MG63 (cell line): Measurements from ENCODE around the gene RGS16. TPM values are rescaled to one million over a fixed set of nuclear protein-coding genes. Genes with fewer than 3 reads are reported as not detected.

ENCODE experiments used
- DNase-seq: peaks from one replicate; pipeline ENCODE4 v3.0.0-alpha.2; 2020
- H3K27me3 ChIP-seq: fragments of 250-450 bp; sonication (Bioruptor Pico); 2 replicates; pipeline ENCODE4 v1.5.1; 2020; ENCODE audit warnings: mild to moderate bottlenecking, moderate library complexity
- H3K36me3 ChIP-seq: fragments of 250-450 bp; sonication (Bioruptor Pico); 2 replicates; pipeline ENCODE4 v1.5.1; 2020; ENCODE audit warnings: mild to moderate bottlenecking, moderate library complexity
- H3K4me3 ChIP-seq: fragments of 250-450 bp; sonication (Bioruptor Pico); 2 replicates; pipeline ENCODE4 v1.5.1; 2020; ENCODE audit warnings: mild to moderate bottlenecking, moderate library complexity
- H3K9me3 ChIP-seq: fragments of 250-450 bp; sonication (Bioruptor Pico); 2 replicates; pipeline ENCODE4 v1.5.1; 2020; ENCODE audit warnings: mild to moderate bottlenecking, moderate library complexity
- total RNA-seq: library from RNA; depleted of rRNA; stranded (reverse); fragments of >200 nt; shearing (Covaris generic); gene quantifications from 2 replicates; pipeline ENCODE4 v1.2.3, GENCODE V29; 2014; ENCODE audit warnings: low replicate concordance; rRNA removed

RGS16 gene, protein sequence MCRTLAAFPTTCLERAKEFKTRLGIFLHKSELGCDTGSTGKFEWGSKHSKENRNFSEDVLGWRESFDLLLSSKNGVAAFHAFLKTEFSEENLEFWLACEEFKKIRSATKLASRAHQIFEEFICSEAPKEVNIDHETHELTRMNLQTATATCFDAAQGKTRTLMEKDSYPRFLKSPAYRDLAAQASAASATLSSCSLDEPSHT
- total RNA-seq = 0.40 TPM in 1 of 2 replicates, not detected in the other

DNA sequence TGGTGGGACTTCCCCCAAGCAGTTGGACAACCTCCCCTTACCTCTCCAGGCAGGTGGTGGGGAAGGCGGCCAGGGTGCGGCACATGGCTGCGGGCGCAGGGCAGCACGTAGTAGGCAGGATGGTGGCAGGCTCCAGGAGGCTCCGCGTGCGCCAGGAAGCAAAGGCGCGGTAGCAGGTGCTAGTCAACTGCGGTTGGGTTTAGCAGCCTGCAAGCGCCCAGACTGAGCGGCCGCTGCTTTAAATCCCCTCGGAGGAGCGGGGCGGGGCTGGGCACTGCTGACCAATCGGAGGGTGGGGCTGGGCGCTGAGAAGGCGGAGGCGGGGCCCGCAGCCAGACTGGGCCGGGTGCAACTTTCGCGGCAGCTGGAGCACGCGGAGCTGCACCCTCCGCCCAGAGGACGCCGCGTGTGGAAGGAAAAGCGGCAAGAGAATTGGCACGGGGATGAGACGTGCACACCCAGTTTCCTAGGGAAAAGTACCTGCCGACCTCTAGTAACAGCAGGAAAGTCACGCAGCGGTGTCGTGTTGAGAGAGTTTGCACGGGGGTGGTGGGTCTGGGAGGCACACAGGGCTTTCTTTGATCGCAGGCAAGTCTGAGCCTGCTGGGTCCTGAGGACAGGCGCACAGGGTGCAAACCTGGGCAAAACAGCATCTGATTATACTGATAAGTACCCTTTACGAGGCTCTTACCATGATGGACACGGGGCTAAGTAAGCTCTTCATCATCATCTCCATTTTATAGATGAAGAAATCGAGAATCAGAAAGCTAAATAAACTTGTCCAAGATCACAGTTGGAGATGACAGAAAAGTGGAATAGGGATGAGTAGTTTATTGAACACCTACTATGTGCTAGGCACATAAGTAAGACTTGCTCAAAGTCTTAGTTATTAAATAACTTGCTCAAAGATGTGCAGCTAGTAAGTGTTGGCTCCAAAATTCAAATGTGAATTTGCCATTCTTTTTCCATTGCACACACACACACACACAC, at the start of gene RGS16:
Gene RGS16, minus strand, starts transcription at position 215 of the 990 bp plus-strand sequence. Its CDS starts 130 bp downstream, at position 85.
- peak within 1 kb of the TSS; percentile 37 for H3K4me3 ChIP-seq
- DNase-seq = peak; percentile 89
- H3K27me3 ChIP-seq = no peaks in the 10 kb centered on the region
- no peaks in the 10 kb centered on the region for H3K36me3 ChIP-seq
- H3K9me3 ChIP-seq = no peaks in the 10 kb centered on the region

DNA sequence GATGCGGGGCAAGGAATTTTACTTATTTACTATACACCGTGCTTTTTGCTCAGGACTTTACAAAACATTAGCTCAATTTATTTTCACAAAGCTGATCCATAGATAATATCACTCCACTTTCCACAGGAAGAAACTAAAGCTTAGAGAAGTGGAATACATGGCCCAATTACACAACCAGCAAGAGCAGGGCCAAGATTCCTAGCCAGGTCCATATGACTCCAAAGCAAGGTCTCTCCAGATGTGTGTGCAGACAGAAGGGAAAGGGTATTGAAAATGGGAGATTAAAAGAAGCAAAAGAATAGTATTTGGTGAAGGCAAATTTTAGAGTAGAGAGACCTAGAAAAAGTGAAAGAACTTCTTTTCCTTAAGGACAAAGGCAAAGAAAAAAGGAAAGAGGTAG, 49.8 kb upstream of the RGS16 start:
- DNase-seq = no peak
- H3K9me3 ChIP-seq = no peaks in the 10 kb centered on the region
- no peaks in the 10 kb centered on the region for H3K27me3 ChIP-seq
- no peak overlapping the region for H3K4me3 ChIP-seq
- no peaks in the 10 kb centered on the region for H3K36me3 ChIP-seq

DNA sequence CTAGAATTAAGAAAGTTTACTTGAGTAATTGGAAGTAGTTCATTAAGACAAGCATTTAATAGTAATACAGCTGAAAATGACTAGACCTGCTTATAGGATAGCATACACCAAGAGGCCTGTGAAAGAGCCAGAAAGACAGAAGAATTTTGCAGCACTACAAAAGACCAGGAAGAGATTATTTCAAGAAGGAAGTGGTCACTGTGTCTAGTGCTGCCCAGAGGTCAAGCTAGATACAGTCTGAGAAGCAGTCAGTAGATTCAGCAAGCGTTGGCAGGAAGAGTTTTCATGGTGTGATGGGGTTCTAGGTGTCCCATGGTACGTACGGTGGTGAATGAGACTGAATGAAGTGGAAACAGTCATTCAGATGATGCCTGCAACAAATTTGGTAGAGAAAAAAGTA, 48.7 kb upstream of the RGS16 start:
- H3K4me3 ChIP-seq = no peak overlapping the region
- no peak for DNase-seq
- no peaks in the 10 kb centered on the region for H3K36me3 ChIP-seq
- no peaks in the 10 kb centered on the region for H3K9me3 ChIP-seq
- no peaks in the 10 kb centered on the region for H3K27me3 ChIP-seq

DNA sequence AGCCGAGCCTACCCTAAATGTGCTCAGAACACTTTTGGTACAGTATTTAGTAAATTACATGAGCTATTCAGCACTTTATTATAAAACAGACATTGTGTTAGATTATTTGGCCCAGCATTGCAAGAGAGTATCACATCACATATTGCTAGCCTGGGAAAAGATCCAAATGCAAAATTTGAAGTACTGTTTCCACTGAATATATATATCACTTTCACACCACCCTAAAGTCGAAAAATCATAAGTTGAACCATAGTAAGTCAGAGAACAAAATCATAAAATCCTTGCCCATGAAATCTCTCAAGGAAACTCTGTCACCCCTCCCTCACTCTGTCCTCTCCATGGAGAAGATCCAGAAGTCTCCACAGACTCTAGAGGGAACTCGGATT, 47.1 kb upstream of the RGS16 start:
- Histone ChIP-seq H3K4me3 (no peak overlapping the region), H3K27me3 (no peaks in the 10 kb centered on the region), H3K9me3 (no peaks in the 10 kb centered on the region), H3K36me3 (no peaks in the 10 kb centered on the region)
- no peak for DNase-seq

DNA sequence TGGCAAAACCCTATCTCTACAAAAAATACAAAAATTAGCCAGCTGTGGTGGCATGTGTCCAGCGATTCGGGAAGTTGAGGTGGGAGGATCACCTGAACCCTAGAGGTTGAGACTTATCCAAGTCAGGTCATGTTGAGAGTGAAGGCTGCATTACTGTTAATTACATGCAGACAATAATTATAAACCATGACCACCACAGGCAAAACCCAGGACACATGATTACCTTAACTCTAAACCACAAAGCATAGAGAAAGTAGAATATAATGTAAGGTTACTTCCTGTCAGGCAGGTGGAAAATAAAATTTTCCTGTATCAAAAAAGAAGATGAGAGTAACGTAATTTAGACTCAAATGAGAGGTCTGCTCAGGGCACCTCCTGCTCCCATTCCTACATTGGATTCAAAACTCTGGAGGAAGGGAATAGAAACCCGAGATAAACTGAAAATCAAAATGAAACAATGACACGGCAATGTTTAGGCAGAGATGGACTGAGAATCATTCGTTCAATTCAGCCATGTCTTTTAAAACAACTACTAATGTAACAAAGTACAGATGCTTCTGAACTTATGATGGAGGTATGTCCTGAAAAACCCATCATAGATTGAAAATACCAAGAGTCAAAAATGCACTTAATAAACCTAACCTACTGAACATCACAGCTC, 46.6 kb upstream of the RGS16 start:
- Histone ChIP-seq H3K27me3 (no peaks in the 10 kb centered on the region), H3K9me3 (no peaks in the 10 kb centered on the region), H3K4me3 (no peak overlapping the region), H3K36me3 (no peaks in the 10 kb centered on the region)
- DNase-seq = no peak

DNA sequence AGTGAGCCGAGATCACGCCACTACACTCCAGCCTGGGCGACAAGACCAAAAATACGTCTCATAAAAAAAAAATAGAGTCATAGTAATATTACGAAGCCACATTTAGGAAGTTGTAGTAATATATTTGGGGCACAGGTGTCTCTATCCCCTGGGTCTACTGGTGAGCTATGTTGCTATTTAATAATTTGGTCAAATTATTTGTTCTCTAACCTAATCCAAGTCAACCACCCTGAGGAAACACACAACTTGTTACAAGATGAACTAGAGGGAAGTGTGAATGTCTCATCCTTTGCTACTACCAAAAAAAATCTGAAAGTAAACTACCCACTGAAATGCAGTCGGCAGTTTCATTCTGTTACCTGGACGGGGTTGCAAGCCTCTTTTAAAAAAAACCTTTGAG, 44.9 kb upstream of the RGS16 start:
- no peaks in the 10 kb centered on the region for H3K36me3 ChIP-seq
- no peaks in the 10 kb centered on the region for H3K9me3 ChIP-seq
- DNase-seq = no peak
- no peak overlapping the region for H3K4me3 ChIP-seq
- H3K27me3 ChIP-seq = no peaks in the 10 kb centered on the region

DNA sequence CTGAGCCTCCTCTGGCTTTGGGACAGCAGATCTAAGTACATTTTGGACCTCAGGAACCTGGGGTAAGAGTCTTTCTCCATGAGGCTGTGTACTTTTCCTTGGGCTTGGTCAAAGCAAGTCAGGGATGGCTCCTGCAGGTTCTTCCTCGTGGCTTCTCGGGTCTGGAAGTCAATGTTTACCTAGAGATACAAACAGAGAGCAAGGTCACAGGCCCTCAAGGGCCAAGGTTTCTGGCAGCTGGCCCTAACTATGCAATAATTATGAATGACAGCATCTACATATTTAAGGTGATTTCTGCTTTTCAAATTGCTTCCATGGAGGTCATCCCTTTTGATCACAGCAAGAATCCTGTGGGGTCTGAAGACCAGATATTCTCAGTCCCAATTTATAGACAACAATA, 42.5 kb upstream of the RGS16 start:
- no peak for DNase-seq
- no peak overlapping the region for H3K4me3 ChIP-seq
- H3K36me3 ChIP-seq = no peaks in the 10 kb centered on the region
- H3K9me3 ChIP-seq = no peaks in the 10 kb centered on the region
- H3K27me3 ChIP-seq = no peaks in the 10 kb centered on the region

DNA sequence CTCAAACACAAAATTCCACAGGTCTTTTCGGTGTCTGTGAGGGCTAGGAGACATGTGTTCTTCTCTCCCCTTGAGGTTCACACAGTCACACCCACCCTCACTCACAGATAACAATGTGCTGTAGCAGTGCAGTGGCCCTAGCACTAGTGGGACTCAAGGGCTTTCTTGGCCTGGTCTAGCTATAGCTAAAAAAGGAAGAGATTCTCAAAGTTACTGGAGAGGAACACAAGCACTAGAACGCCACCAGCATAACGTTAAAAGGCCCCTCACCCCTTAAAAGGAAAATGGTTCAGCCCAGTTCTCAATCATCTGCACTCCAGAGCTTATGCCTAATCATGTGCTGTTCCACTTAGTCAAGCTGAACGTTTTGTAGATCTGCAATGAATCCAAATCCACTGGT, 40.7 kb upstream of the RGS16 start:
- DNase-seq = no peak
- Histone ChIP-seq H3K36me3 (no peaks in the 10 kb centered on the region), H3K4me3 (no peak overlapping the region), H3K9me3 (no peaks in the 10 kb centered on the region), H3K27me3 (no peaks in the 10 kb centered on the region)

DNA sequence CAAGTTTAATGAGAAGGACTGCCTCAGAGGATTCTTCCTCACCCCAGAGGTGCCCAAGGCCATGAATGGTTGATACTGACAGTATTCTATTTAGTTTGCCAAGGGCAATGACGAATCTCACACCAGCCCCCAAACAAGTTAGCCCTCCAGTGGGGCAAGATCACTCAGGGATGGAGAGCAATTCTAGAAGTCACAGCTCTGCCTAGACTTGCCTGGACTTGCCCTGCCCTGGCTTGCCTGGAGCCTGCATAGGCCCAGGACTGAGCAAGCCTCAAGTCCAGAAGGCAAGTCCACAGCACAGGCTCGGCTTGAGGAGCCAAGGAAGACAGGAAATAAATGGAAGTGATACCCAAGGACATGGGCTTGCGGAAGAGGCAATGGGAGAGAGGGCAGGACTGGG, 39.5 kb upstream of the RGS16 start:
- DNase-seq = peak; percentile 5
- Histone ChIP-seq H3K27me3 (no peaks in the 10 kb centered on the region), H3K36me3 (no peaks in the 10 kb centered on the region), H3K9me3 (no peaks in the 10 kb centered on the region), H3K4me3 (no peak overlapping the region)

DNA sequence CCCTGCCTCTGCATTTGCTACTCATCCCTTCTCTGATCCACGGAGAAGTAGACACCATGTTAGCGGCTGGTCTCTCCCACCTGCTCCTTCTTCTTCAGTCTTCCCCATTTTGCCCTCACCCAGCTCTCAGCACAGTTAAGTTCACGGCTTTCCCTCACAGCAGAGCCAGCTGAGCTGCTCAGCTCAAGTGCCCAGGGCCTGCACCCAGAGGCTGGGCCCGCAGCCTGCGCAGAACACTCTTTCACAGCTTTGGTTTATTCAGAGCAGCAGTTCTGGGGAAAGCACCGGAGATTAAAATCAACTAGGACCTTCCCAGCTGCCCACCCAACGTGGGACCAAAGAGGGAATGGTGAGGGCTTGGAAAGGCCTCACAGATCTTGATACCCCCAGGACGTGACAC, 38.3 kb upstream of the RGS16 start:
- Histone ChIP-seq H3K9me3 (no peaks in the 10 kb centered on the region), H3K4me3 (no peak overlapping the region), H3K27me3 (no peaks in the 10 kb centered on the region), H3K36me3 (no peaks in the 10 kb centered on the region)
- no peak for DNase-seq

DNA sequence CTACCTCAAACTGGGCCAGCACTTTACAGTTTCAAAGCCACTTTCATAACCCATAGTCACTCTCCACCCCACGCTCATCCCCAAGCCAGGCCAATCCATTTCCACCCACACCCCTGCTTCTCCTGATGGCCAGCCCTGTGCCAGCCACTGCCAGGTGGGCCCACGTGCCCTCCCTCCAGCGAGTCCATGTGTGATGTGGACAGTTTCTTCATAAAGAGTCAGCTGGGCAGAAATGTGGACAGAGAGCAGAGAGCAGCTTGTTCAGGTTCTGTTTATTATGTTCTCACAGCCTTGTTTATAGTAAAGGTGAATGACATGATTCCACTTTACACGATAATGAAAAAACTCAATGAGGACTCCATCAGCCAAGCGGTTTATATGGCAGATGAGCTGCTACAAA, 37.4 kb upstream of the RGS16 start:
- DNase-seq = no peak
- Histone ChIP-seq H3K36me3 (no peaks in the 10 kb centered on the region), H3K9me3 (no peaks in the 10 kb centered on the region), H3K27me3 (no peaks in the 10 kb centered on the region), H3K4me3 (no peak overlapping the region)

DNA sequence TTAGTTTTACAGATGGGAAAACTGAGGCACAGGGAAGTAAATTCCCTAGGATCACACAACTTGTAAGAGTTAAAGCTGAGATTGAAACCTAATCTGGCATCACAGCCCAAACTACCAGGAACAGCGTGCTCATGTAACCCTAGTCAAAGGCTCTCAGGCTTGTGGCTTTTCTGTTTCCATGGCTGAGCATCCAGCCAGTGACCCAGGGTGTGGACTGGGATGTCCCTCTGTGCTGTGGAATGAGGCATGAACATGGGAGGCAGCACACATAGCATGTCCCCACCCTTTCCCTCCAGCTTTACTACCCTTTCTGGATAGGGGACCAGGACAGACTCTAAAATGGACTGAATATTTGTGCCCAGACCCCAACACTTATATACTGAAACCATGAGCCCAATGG, 35.1 kb upstream of the RGS16 start:
- Histone ChIP-seq H3K36me3 (no peaks in the 10 kb centered on the region), H3K27me3 (no peaks in the 10 kb centered on the region), H3K9me3 (no peaks in the 10 kb centered on the region), H3K4me3 (no peak overlapping the region)
- DNase-seq = no peak

DNA sequence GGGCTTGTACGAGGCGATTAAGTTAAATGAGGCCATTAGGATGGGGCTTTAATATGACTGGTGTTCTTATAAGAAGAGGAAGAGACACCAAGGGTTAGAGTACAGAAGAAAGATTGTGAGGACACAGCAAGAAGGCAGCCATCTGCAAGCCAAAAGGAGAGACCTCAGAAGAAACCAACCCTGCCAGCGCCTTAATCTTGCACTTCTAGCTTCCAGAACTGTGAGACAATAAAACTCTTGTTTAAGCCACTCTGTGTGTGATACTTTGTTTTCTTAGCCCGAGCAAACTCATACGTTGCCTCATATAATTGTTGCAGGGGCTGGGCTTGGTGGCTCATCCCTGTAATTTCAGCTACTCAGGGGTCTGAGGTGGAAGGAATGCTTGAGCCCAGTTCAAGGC, 33.6 kb upstream of the RGS16 start:
- no peak overlapping the region for H3K4me3 ChIP-seq
- no peaks in the 10 kb centered on the region for H3K9me3 ChIP-seq
- no peaks in the 10 kb centered on the region for H3K36me3 ChIP-seq
- no peaks in the 10 kb centered on the region for H3K27me3 ChIP-seq
- no peak for DNase-seq

DNA sequence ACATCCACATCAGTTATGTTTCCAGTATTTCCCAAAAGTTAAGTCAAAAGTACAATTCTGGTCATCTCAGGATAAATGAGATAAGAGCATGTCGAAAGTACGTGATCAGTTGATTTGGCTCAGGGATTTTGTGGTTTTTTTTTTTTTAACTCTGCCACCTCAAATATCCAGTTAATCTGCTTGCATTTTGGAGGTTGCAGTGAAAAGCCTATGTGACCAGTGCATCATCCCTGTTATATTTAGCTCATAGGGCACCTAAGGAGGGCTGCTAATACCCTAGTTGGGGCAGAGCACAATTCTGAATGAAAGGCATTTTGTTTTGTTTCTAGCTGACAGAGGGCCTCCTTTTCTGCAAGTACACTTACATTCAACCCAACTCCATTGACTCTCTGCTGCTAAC, 31.7 kb upstream of the RGS16 start:
- Histone ChIP-seq H3K36me3 (no peaks in the 10 kb centered on the region), H3K4me3 (no peak overlapping the region), H3K27me3 (no peaks in the 10 kb centered on the region), H3K9me3 (no peaks in the 10 kb centered on the region)
- no peak for DNase-seq

DNA sequence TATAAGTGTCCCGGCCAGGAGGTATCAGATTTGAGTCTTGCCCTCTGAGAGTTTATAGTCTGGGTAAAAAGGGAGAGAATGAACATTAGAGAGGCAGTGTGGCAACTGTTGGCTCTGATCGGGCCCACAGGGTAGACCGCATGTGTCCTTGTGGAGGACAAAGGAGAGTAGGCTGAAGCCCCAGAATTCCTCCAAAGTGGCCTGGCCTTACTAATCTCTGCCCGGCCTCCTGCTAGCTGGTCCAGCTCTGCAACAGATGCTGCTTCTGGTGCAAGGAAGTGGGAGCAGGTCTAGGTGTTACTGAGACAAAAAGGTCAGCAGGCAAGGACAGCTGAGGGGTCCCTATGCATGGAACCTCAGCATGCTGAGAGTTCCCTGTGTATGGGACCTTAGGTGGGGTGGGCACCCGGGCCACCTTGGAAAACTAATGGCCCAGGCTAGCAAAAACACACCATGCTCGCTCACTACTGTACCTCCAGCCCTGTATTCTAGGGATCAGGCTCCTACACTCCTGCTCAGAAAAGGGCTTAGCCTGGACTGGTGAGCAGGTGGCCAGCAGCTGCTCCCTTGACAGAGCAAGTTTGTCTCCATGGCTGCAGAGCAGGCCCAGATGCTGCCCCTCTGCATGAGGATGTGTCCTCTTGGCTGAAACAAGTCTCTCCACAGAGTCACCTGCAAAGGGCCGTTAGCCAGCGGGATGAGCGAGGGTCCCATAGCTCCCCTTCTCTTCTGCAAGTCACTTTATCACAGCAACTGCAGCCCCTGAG, 30.3 kb upstream of the RGS16 start:
- DNase-seq = no peak
- no peak overlapping the region for H3K4me3 ChIP-seq
- no peaks in the 10 kb centered on the region for H3K27me3 ChIP-seq

DNA sequence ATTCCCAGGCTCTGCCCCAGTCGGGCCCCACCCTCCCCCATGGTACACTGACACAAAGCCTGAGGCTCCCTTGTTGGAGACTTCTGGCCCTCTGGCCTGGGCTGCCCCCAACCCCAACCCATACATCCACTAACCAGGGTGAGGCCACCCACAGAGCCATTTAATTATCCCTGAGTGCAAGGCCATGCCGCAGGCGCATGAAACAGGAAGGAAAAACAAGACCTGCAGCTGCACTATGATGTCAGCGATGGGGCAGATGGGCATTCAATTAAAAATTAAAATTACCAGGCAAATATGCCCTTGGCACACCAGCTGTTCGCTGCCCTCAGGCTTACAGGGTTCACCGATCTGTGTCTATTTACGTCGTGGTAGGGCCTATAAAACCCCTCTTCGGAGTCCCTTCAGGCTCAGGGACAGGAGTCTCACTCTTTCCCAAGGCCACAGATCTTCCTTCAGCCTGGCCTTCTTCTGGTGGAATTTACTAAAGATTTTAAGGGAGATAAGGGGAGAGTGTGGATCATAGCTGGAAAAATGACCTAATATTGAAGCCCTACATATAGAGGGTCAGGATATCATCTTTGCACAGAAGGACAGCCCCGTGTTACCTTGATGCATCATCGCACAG, 29.6 kb upstream of the RGS16 start:
- H3K36me3 ChIP-seq = no peaks in the 10 kb centered on the region
- no peaks in the 10 kb centered on the region for H3K9me3 ChIP-seq
- H3K27me3 ChIP-seq = no peaks in the 10 kb centered on the region
- DNase-seq = no peak
- no peak overlapping the region for H3K4me3 ChIP-seq

More for the DNA sequence above, 30.3 kb upstream of the RGS16 start:
- Histone ChIP-seq H3K36me3 (no peaks in the 10 kb centered on the region), H3K9me3 (no peaks in the 10 kb centered on the region)
